Subcutaneous abdominal adipose tissue (tissue), 5 donors: ENCODE results near the gene GH1.

ENCODE experiments used
- H3K27ac ChIP-seq: one replicate; pipeline ENCODE4 v1.7.0; 2013; ENCODE audit warnings: low read depth, mild to moderate bottlenecking, inconsistent platforms, low read length, moderate library complexity
- H3K27me3 ChIP-seq, 5 donors: one replicate each; pipeline ENCODE4 v1.7.0; 2013; ENCODE audit warnings: low read length in 5 of 5, inconsistent platforms in 1 of 5; ENCODE audit not compliant: control insufficient read depth in 5 of 5, insufficient read depth in 4 of 5
- H3K36me3 ChIP-seq, 5 donors: one replicate each; pipeline ENCODE4 v1.7.0; 2013; ENCODE audit warnings: low read length in 5 of 5; ENCODE audit not compliant: control insufficient read depth in 5 of 5, insufficient read depth in 5 of 5
- H3K4me1 ChIP-seq, 5 donors: one replicate each; pipeline ENCODE4 v1.7.0; 2013; ENCODE audit warnings: low read length in 5 of 5, mild to moderate bottlenecking in 3 of 5, moderate library complexity in 1 of 5; ENCODE audit not compliant: control insufficient read depth in 5 of 5, insufficient read depth in 5 of 5
- H3K4me3 ChIP-seq, 5 donors: one replicate each; pipeline ENCODE4 v1.7.0; 2013; ENCODE audit warnings: low read length in 5 of 5, low read depth in 1 of 5
- H3K9ac ChIP-seq, 5 donors: one replicate each; pipeline ENCODE4 v1.7.0; 2013; ENCODE audit warnings: low read length in 5 of 5, mild to moderate bottlenecking in 4 of 5, moderate library complexity in 3 of 5
- H3K9me3 ChIP-seq, 5 donors: one replicate each; pipeline ENCODE4 v1.7.0; 2013; ENCODE audit warnings: low read length in 5 of 5; ENCODE audit not compliant: control insufficient read depth in 5 of 5
- donor health status: healthy.
- donor health status: healthy.
- donor health status: healthy.
- donor health status: healthy.
- donor health status: healthy.

GH1 gene

DNA sequence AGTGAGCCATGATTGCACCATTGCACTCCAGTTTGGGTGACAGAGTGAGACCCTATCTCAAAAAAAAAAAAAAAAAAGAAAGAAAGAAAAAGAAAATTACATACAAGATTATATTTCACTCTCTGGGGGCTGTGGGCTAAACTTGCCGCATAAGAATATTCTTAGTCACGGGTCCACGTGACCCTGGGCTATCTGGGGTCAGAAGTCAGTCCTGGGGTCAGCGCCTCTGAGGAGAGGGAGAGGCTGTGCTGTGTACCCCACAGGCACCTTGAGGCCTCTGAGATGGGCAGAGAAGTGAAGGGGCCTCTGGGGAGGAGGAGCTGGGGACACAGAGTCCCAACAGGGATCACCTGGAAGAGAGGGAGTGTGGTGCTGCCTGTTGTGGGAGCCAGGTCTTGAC lies 19.3 kb upstream of the GH1 start:
- Histone ChIP-seq H3K9me3 (no peaks in the 10 kb centered on the region), H3K9ac (no peak overlapping the region), H3K27me3 (peaks cover 0 to 4% (median 0%) of the 10 kb centered on the region in 5 donors), H3K27ac (no peak overlapping the region), H3K36me3 (peaks cover 0 to 38% (median 19%) of the 10 kb centered on the region in 5 donors), H3K4me3 (no peak overlapping the region), H3K4me1 (peaks cover 0 to 19% (median 0%) of the 10 kb centered on the region in 5 donors)

DNA sequence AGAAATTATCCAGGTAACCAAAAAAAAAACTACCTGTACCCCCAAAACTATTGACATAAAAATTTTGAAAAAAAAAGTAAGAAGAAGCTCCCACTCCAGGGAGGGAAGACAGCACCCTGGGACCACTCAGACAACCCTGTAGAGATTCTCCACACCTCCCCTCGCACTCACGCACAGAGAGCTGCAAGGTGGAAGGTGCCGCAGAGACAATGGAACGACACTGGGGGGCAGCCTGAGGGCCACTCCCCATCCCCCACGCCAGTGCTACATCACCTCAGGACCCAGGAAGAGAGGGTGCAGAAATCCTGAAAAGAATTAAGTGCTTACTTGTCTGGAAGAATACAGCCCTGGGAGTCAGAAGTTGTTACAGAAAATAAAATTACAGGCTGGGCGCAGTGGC lies 18.7 kb upstream of the GH1 start:
- H3K4me1 ChIP-seq, result peaks cover 0 to 22% (median 2%) of the 10 kb centered on the region in 5 donors
- peaks cover 0 to 32% (median 13%) of the 10 kb centered on the region in 5 donors for H3K36me3 ChIP-seq
- H3K4me3 ChIP-seq, result no peak overlapping the region
- peaks cover 0 to 4% (median 0%) of the 10 kb centered on the region in 5 donors for H3K27me3 ChIP-seq
- H3K9ac ChIP-seq, result no peak overlapping the region
- no peaks in the 10 kb centered on the region for H3K9me3 ChIP-seq
- no peak overlapping the region for H3K27ac ChIP-seq

DNA sequence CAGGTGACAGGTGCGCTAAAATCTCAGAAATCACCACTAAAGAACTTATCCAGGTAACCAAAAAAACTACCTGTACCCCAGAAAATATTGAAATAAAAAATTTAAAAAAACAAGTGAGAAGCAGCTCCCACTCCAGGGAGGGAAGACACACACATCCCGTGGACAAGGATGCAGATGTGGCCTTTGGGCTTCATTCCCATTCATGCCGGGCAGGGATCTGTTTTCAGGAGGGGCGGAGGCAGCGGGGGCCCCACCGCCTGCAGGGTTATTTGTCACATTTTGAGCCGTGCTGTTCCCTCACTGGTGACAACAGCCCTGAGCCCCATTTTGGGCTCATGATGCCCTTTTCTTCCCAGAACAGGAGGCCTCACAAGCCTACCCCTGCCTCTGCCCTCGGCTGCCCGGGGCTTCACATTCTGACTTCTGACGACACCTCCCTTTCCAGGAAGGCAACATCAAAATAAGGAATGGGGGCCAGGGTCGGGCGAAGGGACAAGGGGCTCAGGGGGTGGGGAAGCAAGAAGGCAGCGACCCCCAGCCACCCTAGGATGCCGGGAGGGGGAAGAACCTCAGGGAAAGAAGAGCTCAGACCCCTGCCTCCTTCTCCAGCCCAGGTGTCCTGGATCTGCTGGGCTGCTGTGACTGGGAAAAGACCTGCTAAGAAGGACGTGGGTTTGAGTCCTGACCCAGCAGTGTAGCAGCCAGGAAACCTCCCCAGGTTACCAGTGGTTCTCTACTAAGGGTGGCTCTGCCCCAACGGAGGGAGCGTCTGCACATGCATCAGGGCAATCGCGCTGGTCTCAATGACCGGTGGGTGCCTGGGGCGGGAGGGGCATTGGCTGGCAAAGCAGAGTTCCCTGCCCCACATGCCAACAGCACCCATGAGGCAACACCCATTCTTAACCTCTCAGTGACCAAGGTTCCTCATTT lies 15.8 kb upstream of the GH1 start:
- no peaks in the 10 kb centered on the region for H3K9me3 ChIP-seq
- peaks cover 0 to 4% (median 0%) of the 10 kb centered on the region in 5 donors for H3K27me3 ChIP-seq
- no peak overlapping the region for H3K27ac ChIP-seq
- no peak overlapping the region for H3K9ac ChIP-seq
- H3K4me3 ChIP-seq, result no peak overlapping the region
- H3K4me1 ChIP-seq, result peaks cover 0 to 45% (median 25%) of the 10 kb centered on the region in 5 donors
- peaks cover 0 to 6% (median 0%) of the 10 kb centered on the region in 5 donors for H3K36me3 ChIP-seq

DNA sequence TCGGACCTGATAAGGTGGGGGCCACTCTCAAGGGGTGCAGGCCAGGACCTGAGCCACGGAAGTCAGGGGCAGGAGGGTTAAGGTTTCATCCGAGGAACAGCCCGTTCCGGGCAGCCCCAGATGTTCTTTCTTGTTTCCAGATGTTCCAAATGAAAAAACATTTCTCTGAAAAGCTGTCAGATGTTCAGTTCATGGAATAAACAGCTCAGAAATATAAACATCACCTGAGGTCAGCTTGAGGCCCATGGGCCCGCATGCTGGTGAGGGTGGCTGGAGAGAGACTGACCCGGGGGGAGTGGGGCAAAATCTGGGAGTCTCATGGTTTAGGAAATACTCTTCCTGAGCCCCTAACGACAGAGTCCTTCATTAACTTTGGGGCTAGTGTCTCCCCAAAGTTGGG lies 15.0 kb upstream of the GH1 start:
- Histone ChIP-seq H3K4me1 (peaks cover 0 to 37% (median 25%) of the 10 kb centered on the region in 5 donors), H3K9ac (no peak overlapping the region), H3K36me3 (no peaks in the 10 kb centered on the region), H3K4me3 (no peak overlapping the region), H3K27ac (no peak overlapping the region), H3K27me3 (peaks cover 0 to 4% (median 0%) of the 10 kb centered on the region in 5 donors), H3K9me3 (no peaks in the 10 kb centered on the region)

DNA sequence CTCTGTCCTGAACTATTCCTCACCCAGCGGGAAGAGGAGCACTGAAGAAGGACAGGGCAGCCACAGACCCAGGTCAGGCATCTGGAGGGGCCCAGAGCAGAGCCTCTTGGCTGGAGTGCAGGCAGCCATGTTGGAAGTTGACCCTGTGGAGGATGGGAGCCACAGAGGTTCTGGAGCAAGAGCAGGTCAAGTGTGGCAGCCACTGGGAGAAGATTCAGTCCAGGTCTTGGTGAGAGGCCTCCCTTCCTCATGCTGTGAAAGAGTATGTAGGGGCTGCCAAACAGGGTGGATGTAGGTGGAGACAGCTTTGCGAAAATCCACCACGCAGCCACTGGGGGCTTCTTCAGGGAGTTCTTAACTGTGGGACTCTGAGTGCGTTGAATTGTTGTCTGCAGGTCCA lies 14.1 kb upstream of the GH1 start:
- Histone ChIP-seq H3K27me3 (peaks cover 0 to 4% (median 0%) of the 10 kb centered on the region in 5 donors), H3K27ac (no peak overlapping the region), H3K4me3 (no peak overlapping the region), H3K9ac (no peak overlapping the region), H3K4me1 (peaks cover 0 to 32% (median 25%) of the 10 kb centered on the region in 5 donors), H3K9me3 (no peaks in the 10 kb centered on the region), H3K36me3 (no peaks in the 10 kb centered on the region)

DNA sequence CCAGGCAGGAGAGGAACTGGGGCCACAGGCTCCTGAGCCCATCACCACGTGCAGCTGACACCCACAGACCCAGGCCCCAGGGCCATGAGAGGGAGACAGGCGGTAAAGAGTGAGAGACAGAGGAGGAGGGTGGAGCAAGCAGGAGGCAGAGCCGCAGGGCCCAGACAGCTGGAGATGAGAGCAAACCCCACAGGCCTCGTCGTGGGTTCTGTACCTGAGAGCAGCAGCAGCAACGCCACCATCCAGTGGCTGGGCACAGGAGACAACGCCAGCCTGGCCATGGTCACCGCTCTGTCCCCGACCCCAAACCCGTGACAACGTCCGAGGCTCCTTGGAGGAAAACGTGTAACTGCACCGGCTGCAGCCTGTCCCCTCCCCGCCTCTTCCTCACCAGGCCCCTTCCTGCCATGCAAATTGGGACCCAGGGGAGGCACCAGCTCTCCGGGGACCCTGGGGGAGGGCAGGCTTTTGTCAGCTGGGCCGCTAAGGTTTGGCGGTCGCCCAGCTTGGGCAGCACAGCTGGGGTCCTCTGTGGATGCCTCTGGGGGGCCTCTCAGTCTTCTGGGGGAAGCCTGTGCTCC lies 13.4 kb upstream of the GH1 start, which contains the start of gene CD79B:
TSS of gene CD79B (minus strand) at position 351 of the 581 bp plus-strand sequence. CDS start at position 281, 70 bp downstream.
- peaks cover 0 to 4% (median 0%) of the 10 kb centered on the region in 5 donors for H3K27me3 ChIP-seq
- H3K9ac ChIP-seq, result no peak within 1 kb of the TSS
- H3K36me3 ChIP-seq, result no peaks in the 10 kb centered on the region
- no peaks in the 10 kb centered on the region for H3K9me3 ChIP-seq
- peak within 1 kb of the TSS in 2 of 5 donors; percentile 17 to 40 for H3K4me3 ChIP-seq
- no peak within 1 kb of the TSS for H3K27ac ChIP-seq
- peaks cover 0 to 34% (median 25%) of the 10 kb centered on the region in 5 donors for H3K4me1 ChIP-seq

DNA sequence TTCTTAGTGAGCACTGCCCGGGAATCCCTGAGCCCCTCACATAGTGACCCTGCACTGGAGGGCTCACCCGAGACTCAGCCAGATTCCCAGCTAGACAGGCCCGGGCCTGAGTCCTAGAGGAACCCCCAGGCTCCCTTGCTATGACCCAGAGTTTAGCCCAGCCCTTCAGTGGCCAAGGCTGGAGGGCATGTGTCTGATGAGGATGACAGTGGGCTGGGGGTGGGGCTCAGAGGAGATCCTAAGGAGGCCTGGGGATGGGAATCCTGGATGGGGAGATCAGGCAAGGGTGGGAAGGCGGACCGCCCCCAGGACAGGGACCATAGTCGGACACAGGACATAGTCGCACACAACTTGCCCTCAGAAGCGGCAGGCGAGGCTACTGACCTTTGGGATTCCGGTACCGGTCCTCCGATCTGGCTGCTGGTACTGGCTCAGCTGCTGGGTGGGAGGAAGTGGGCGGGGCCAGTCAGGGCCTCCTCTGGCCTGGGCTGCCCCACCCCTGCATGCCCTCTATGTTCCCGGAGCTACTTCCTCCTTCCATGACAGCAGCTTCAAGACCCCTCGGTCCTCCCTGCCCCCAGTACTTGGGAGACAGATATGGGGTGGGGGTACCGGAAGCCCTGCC lies 12.4 kb upstream of the GH1 start:
- no peak overlapping the region for H3K27ac ChIP-seq
- peak overlapping the region in 2 of 5 donors; percentile 17 to 40 for H3K4me3 ChIP-seq
- H3K36me3 ChIP-seq, result no peaks in the 10 kb centered on the region

DNA sequence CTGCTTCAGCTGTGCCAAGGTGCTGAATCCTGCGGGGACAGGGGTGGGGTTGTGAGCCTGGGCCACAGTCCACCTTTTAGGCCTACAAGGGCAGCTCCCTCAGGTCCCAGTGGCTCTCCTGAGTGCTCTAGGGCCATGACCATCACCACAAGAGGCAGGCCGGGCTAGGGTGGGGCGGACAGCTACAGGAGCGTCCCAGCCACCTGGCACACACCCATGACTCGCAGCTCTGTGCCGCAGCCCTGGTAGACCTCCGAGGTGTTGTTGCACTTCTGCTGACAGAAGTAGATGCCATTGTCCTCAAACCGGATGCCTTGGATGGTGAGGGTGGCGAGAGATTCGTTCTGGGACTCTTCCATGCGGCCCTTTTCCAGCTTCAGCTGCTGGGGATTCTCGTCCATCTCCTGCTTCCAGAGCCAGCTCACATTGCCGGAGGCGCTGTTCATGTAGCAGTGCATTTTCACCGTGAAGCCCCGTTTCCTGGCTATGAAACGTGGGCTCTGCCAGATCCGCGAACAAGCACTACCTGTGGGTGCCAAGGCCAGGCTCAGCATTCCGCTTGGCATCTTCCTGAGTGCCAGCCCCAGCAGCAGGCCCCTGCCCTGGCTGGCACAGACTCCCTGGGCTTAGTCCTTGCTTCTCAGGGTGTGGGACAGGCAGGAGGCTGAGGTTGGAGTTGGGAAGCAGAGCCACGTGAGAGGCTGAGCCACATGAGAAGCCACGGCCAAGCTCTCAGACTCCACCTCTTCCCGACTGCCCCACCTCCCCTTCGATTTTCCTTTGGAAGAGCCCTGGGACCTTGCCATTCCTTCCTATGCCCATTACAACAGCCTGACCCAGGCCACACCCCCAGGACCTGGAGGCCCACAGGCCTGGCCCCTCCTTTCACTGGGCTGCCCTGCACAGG lies 11.5 kb upstream of the GH1 start:
- Histone ChIP-seq H3K9ac (peak overlapping the region in 1 of 5 donors; percentile 47), H3K4me3 (peak overlapping the region in 1 of 5 donors; percentile 40), H3K27ac (no peak overlapping the region)

More for the DNA sequence above, 12.4 kb upstream of the GH1 start:
- Histone ChIP-seq H3K27me3 (peaks cover 0 to 4% (median 0%) of the 10 kb centered on the region in 5 donors), H3K9me3 (no peaks in the 10 kb centered on the region), H3K9ac (no peak overlapping the region), H3K4me1 (peaks cover 0 to 34% (median 25%) of the 10 kb centered on the region in 5 donors)

More for the DNA sequence above, 11.5 kb upstream of the GH1 start:
- Histone ChIP-seq H3K27me3 (peaks cover 0 to 4% (median 0%) of the 10 kb centered on the region in 5 donors), H3K4me1 (peaks cover 0 to 34% (median 25%) of the 10 kb centered on the region in 5 donors), H3K9me3 (no peaks in the 10 kb centered on the region), H3K36me3 (no peaks in the 10 kb centered on the region)
